ENCODE data around the gene MPDU1.

Gene MPDU1

DNA sequence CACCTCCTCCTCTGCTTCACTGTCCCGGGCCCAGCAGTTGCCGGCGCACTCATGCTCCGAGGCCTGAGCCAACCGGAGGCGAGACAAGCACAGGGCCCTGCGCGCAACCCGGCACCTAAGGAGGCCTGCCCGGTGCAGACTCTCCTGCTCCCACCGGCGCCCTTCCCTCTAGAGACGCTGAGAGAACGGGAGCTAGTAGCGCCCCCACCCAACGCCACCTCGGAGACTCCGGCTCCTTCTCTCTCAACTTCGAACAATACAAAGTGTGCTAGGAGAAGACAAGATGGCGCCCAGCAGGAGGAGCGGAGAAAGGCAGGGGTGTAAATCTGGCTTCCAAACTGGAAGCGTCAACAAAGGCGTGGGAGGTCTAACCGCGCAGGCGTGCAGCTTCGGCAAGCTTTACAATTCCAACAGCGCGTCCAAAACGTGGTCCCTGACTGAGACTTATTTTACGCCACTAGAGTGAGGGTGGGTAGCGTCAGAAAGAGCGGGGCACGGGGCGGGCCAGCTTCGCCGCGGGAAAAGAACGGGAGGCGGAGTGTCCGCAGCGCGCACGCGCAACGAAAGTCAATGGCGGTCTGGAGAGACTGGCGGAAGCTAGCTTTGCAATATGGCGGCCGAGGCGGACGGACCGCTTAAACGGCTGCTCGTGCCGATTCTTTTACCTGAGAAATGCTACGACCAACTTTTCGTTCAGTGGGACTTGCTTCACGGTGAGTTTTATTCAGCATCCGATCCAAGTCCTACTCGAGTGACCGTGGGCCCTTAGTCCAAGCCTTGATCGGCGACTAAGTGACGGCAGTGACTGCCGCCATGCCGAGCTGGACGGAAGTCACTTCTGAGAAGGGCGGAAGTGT lies at the start of gene MPDU1:
TSS of gene MPDU1 (plus strand) at position 600 of the 857 bp plus-strand sequence. CDS start at position 611, 11 bp downstream.
- peak; percentile 90 for DNase-seq

DNA sequence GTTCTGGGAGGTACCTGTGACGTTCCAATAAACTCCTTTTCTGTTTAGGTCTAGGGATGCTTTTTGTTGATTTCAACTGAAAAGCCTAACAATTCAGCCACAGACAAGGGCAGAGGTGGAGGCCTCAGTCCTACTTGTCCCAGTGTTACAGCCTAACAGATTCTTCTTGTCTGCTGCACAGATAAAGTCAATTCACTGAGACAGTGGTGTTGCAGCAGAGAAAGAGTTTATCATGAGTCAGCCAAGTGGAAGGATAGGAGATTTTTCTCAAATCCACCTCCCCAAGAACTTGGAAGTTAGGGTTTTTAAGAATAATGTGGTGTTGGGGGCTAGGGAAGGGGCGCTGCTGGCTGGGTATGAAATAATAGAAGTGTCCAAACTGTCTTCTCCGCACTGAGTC lies 45.6 kb upstream of the MPDU1 start:
- DNase-seq = no peak

- no peak for DNase-seq
Measured at GRCh38 chr17:7538891-7539545, 44.6 kb upstream of the MPDU1 start.

- DNase-seq = no peak
Measured at GRCh38 chr17:7541074-7541621, 42.5 kb upstream of the MPDU1 start.

DNA sequence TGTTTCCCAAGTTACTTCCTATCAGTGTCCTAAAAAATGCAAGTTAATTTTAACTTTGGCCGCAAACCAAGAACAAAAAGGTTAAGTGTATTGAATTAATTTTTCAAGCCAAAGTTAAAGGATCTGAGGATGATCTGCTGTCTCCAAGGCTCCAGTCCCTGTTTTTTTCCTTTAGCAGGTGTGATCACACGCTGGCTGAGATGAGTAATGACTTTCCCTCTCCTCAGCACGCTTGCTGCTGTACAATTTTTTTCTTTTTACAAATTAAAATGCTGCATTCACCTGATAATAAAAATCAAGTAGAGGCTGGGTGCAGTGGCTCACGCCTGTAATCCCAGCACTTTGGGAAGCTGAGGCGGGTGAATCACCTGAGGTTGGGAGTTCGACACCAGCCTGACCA lies 38.7 kb upstream of the MPDU1 start:
- no peak for DNase-seq

DNA sequence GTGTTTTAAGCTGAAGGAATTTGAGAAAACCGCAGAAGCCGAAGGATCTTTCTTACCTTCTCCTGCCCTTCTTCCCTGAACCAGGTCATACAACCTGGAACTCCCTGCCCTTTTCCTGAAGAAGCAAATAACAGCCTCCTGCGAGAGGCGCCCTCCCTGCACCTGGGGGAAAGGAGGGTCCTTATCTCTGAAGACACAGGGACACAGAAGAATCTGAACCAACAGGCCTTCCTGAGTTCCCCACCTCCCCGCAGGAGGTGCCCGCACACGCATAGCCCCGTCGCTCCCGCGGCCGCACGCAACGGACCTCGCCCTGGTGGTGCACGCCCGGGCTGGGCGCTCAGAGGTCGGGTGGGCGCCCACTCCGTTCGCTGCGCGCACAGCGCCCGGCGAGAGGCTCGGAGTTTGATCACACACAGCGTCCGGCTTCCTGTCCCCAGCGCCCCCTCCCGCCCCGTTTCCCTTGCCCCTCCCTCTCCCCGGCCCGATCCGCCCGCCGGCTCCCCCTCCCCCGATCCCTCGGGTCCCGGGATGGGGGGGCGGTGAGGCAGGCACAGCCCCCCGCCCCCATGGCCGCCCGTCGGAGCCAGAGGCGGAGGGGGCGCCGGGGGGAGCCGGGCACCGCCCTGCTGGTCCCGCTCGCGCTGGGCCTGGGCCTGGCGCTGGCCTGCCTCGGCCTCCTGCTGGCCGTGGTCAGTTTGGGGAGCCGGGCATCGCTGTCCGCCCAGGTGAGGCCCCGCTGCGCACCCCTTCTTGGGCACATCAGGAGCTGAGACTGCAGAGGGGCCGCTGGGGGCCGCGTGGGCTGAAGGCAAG lies 34.9 kb upstream of the MPDU1 start, which contains the start of gene TNFSF12:
TSS of gene TNFSF12 (plus strand) at position 474 of the 816 bp plus-strand sequence. CDS start at position 570, 96 bp downstream.
- DNase-seq = no peak

GRCh38 chr17:7549401-7550055 lies 34.1 kb upstream of the MPDU1 start:
- DNase-seq = no peak

- no peak for DNase-seq
Measured at GRCh38 chr17:7550344-7550743, 33.3 kb upstream of the MPDU1 start.

DNA sequence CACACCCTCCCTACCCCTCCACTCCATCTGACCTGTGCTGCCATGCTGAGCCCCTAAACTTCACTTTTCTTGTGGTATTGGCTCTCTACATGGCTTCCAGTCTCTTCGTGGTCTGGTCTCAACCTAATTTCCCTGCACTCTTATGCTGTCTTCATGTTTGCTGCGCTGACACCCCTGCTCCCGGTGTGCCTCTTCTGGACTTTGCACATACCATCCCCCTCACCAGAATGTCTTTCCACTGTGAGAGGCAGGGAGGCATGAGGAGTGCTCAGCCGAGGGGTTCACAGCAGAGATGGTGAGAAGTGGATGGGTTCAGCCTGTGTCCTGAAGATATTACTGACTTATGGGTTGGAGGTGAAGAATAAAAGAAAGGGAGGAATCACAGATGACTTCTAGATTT lies 32.3 kb upstream of the MPDU1 start:
- no peak for DNase-seq

- DNase-seq = no peak
Measured at GRCh38 chr17:7552621-7553051, 31.0 kb upstream of the MPDU1 start.

GRCh38 chr17:7553356-7553755 lies 30.3 kb upstream of the MPDU1 start:
- no peak for DNase-seq

- DNase-seq = no peak
Measured at GRCh38 chr17:7555320-7555948, 28.2 kb upstream of the MPDU1 start.

- no peak for DNase-seq
Measured at GRCh38 chr17:7556627-7557026, 27.0 kb upstream of the MPDU1 start.

GRCh38 chr17:7557147-7557764 lies 26.4 kb upstream of the MPDU1 start:
- no peak for DNase-seq

- DNase-seq = no peak
Measured at GRCh38 chr17:7557775-7558543, 25.7 kb upstream of the MPDU1 start.

DNA sequence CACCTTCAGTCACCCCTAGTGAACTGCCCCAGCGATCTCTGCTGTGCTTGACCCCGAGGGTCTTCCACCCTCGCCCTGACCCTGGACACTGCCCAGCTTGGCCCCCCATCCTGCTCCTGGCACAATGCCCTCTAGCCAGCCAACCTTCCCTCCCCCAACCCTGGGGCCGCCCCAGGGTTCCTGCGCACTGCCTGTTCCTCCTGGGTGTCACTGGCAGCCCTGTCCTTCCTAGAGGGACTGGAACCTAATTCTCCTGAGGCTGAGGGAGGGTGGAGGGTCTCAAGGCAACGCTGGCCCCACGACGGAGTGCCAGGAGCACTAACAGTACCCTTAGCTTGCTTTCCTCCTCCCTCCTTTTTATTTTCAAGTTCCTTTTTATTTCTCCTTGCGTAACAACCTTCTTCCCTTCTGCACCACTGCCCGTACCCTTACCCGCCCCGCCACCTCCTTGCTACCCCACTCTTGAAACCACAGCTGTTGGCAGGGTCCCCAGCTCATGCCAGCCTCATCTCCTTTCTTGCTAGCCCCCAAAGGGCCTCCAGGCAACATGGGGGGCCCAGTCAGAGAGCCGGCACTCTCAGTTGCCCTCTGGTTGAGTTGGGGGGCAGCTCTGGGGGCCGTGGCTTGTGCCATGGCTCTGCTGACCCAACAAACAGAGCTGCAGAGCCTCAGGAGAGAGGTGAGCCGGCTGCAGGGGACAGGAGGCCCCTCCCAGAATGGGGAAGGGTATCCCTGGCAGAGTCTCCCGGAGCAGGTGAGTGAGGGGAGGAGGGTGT lies 24.9 kb upstream of the MPDU1 start, which contains the start of gene TNFSF13:
TSS of gene TNFSF13 (plus strand) at position 207 of the 776 bp plus-strand sequence. CDS start at position 497, 290 bp downstream.
- no peak for DNase-seq

- DNase-seq = no peak
Measured at GRCh38 chr17:7559320-7560171, 24.1 kb upstream of the MPDU1 start.

DNA sequence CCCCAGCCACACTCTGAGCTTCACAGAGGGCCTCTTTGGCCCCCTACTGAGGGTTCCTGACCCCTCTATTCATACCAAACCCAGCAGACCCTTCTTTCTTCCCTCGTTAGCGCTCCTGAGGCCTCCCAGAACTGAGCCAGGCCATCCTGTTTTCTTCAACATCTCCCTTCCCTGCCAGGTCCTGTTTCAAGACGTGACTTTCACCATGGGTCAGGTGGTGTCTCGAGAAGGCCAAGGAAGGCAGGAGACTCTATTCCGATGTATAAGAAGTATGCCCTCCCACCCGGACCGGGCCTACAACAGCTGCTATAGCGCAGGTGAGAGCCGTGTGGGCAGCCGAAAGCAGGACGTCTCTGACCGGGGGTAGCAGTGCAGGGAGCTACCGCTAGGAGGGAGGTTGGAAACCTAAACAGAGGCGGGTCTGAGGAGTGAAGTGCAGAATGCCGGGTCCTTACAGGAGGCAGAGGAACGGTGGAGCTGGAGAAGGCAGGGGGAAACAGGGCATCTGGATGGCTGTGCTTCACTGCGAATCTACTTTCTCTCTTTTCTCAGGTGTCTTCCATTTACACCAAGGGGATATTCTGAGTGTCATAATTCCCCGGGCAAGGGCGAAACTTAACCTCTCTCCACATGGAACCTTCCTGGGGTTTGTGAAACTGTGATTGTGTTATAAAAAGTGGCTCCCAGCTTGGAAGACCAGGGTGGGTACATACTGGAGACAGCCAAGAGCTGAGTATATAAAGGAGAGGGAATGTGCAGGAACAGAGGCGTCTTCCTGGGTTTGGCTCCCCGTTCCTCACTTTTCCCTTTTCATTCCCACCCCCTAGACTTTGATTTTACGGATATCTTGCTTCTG lies 23.3 kb upstream of the MPDU1 start:
- no peak for DNase-seq
